Keratinocyte (primary cell): ENCODE results near the gene MSANTD2. TPM values are rescaled to one million over a fixed set of nuclear protein-coding genes. Genes with fewer than 3 reads are reported as not detected.

Experiments used
- DNase-seq: peaks from one replicate; pipeline ENCODE4 v3.0.0-alpha.2; 2011; ENCODE audit warnings: low read depth, missing footprints, low spot score
- FAIRE-seq: peaks from 2 replicates; lab custom pipeline; 2011; peaks lifted over from hg19 to GRCh38; lab: Jason Lieb, UNC
- H2AFZ ChIP-seq: 2 replicates; pipeline ENCODE4 v1.6.0; 2012; ENCODE audit warnings: low read length, control low read depth, inconsistent platforms; ENCODE audit not compliant: control insufficient read depth
- H3K27ac ChIP-seq: 2 replicates; pipeline ENCODE4 v1.5.1; 2011; ENCODE audit warnings: low read length; ENCODE audit not compliant: control insufficient read depth, insufficient read depth
- H3K27me3 ChIP-seq: 3 replicates; pipeline ENCODE4 v1.6.0; 2011; ENCODE audit warnings: low read length; ENCODE audit not compliant: control insufficient read depth, insufficient read depth; ENCODE audit errors: extremely low read depth
- H3K36me3 ChIP-seq, 2 experiments: 2 replicates in 1 of 2; 3 replicates in 1 of 2; pipeline ENCODE4 v1.5.1; 2011; ENCODE audit warnings: low read length in 2 of 2, mild to moderate bottlenecking in 1 of 2; ENCODE audit not compliant: control insufficient read depth in 2 of 2, insufficient read depth in 2 of 2; ENCODE audit errors: extremely low read depth in 1 of 2
- H3K4me1 ChIP-seq: 3 replicates; pipeline ENCODE4 v1.5.1; 2011; ENCODE audit warnings: low read length; ENCODE audit not compliant: control insufficient read depth, insufficient read depth; ENCODE audit errors: extremely low read depth
- H3K4me2 ChIP-seq: 3 replicates; pipeline ENCODE4 v1.6.0; 2011; ENCODE audit warnings: low read depth, low read length; ENCODE audit not compliant: control insufficient read depth, insufficient read depth; ENCODE audit errors: extremely low read depth
- H3K4me3 ChIP-seq, 3 experiments: fragments of 200-600 bp in 1 of 3; sonication (generic) in 1 of 3; 2 replicates in 2 of 3; 3 replicates in 1 of 3; pipeline ENCODE4 v1.5.1; 2011 to 2016; ENCODE audit warnings: low read length in 3 of 3, mild to moderate bottlenecking in 3 of 3, control low read depth in 2 of 3, inconsistent platforms in 1 of 3, low read depth in 1 of 3, mixed read lengths in 1 of 3, mixed run types in 1 of 3, moderate library complexity in 1 of 3; ENCODE audit not compliant: control insufficient read depth in 2 of 3, insufficient read depth in 2 of 3; ENCODE audit errors: extremely low read depth in 1 of 3
- H3K79me2 ChIP-seq: 2 replicates; pipeline ENCODE4 v1.6.0; 2012; ENCODE audit warnings: low read length; ENCODE audit not compliant: control insufficient read depth, insufficient read depth
- H3K9ac ChIP-seq: 3 replicates; pipeline ENCODE4 v1.6.0; 2011; ENCODE audit warnings: low read length; ENCODE audit not compliant: control insufficient read depth, insufficient read depth; ENCODE audit errors: extremely low read depth
- H3K9me1 ChIP-seq: 3 replicates; pipeline ENCODE4 v1.6.0; 2011; ENCODE audit warnings: low read length; ENCODE audit not compliant: control insufficient read depth, insufficient read depth; ENCODE audit errors: extremely low read depth
- H3K9me3 ChIP-seq: 2 replicates; pipeline ENCODE4 v1.5.1; 2012; ENCODE audit warnings: low read depth, low read length; ENCODE audit not compliant: control insufficient read depth
- H4K20me1 ChIP-seq: 3 replicates; pipeline ENCODE4 v1.6.0; 2011; ENCODE audit warnings: low read length; ENCODE audit not compliant: control insufficient read depth, insufficient read depth; ENCODE audit errors: extremely low read depth
- EZH2 ChIP-seq: IDR thresholded peaks from one replicate; pipeline ENCODE4 v1.6.1; 2012; ENCODE audit warnings: inconsistent platforms, mild to moderate bottlenecking, low read length, moderate library complexity
- dilution Hi-C: fragments of 300-500 bp; cut with MboI; formaldehyde crosslinking; loops from one replicate; pipeline ENCODE4 v1.7.0; 2020; ENCODE audit warnings: low sequenced_read_pairs; ENCODE audit not compliant: extremely low pct_ligation_motif_present
- polyA plus RNA-seq, 5 experiments: library from polyadenylated mRNA; depleted of rRNA in 3 of 5; stranded (reverse) in 3 of 5; stranded (forward) in 1 of 5; unstranded in 1 of 5; fragments of >200 nt; gene quantifications; 1 replicate in 1 of 5; 2 replicates in 3 of 5; 3 replicates in 1 of 5; pipeline versions ENCODE4 v1.2.1 to v1.2.3, GENCODE V29; 2011 to 2012; ENCODE audit warnings: missing spikeins in 2 of 5, low read depth in 1 of 5, low replicate concordance in 1 of 5
- TF ChIP-seq, protein P1 (sequence below), 3 experiments: IDR thresholded peaks in 1 of 3; conservative IDR thresholded peaks in 1 of 3; optimal IDR thresholded peaks in 1 of 3; 2 replicates in 2 of 3; 3 replicates in 1 of 3; pipeline versions ENCODE3 to v1.5.1; 2011; ENCODE audit warnings: low read length in 3 of 3, mild to moderate bottlenecking in 3 of 3, moderate library complexity in 2 of 3, control low read depth in 1 of 3, inconsistent platforms in 1 of 3; ENCODE audit not compliant: insufficient read depth in 2 of 3; ENCODE audit errors: extremely low read depth in 1 of 3

MSANTD2 gene
- polyA plus RNA-seq, 1 donor (not counting 4 experiments of a cell fraction or from before 2014, with no cell fraction given): 6.6 TPM

DNA sequence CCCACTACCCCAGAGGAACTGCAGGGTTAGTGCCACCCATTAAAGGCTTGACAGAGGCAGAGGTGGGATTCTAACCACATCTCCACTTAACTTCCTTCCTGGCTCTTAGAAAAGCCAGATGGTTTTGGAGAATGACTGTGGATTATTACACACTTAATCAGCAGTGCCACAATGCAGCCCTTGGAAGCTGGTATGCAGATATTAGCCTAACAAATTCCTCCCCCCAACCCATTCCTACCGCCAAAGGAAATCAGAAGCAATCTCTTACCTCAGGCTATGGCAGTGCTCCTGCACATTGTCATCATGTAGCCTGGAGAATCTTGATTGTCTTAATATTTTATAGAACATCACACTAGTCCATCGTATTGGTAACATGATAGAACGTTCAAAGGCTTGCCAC is 83.6 kb downstream of the MSANTD2 start:
- Histone ChIP-seq H4K20me1 (no peaks in the 10 kb centered on the region), H3K9me1 (no peaks in the 10 kb centered on the region), H2AFZ (peak overlapping the region; percentile 4), H3K27ac (peak overlapping the region; percentile 20), H3K79me2 (no peaks in the 10 kb centered on the region), H3K9me3 (no peaks in the 10 kb centered on the region), H3K4me3 (peak overlapping the region in 1 of 3 experiments; percentile 38), H3K27me3 (peaks cover 26% of the 10 kb centered on the region), H3K36me3 (no peaks in the 10 kb centered on the region), H3K4me2 (peak overlapping the region; percentile 97), H3K4me1 (peaks cover 32% of the 10 kb centered on the region), H3K9ac (no peak overlapping the region)
- DNase-seq (peak; percentile 45), FAIRE-seq (peak; percentile 96)
- TF ChIP-seq, protein P1, sequence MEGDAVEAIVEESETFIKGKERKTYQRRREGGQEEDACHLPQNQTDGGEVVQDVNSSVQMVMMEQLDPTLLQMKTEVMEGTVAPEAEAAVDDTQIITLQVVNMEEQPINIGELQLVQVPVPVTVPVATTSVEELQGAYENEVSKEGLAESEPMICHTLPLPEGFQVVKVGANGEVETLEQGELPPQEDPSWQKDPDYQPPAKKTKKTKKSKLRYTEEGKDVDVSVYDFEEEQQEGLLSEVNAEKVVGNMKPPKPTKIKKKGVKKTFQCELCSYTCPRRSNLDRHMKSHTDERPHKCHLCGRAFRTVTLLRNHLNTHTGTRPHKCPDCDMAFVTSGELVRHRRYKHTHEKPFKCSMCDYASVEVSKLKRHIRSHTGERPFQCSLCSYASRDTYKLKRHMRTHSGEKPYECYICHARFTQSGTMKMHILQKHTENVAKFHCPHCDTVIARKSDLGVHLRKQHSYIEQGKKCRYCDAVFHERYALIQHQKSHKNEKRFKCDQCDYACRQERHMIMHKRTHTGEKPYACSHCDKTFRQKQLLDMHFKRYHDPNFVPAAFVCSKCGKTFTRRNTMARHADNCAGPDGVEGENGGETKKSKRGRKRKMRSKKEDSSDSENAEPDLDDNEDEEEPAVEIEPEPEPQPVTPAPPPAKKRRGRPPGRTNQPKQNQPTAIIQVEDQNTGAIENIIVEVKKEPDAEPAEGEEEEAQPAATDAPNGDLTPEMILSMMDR (optimal IDR thresholded peaks at IDR 0.05 in 1 of 3, IDR thresholded peaks at IDR 0.05 in 1 of 3, conservative IDR thresholded peaks at IDR 0.05 in 1 of 3; ENCODE audit: extremely low read depth in 1 of 3, insufficient read depth in 2 of 3, low read length in 3 of 3): no peak
- no peak for TF ChIP-seq EZH2
- dilution Hi-C loops: no loop called here

Other genes starting within 250 kb of the MSANTD2 start
- not detected in 3 replicates for gene OR8A1, start 230.4 kb downstream of the MSANTD2 start, polyA plus RNA-seq
- not detected in 3 replicates for gene PANX3, start 189.0 kb downstream of the MSANTD2 start, polyA plus RNA-seq
- gene TBRG1, start 177.5 kb downstream of the MSANTD2 start, polyA plus RNA-seq: 28.5 to 40.2 TPM (median 32.6 TPM) in 3 replicates
- 16.2 to 44.7 TPM (median 26.6 TPM) in 3 replicates for gene SIAE, start 126.7 kb downstream of the MSANTD2 start, polyA plus RNA-seq
- gene SPA17, start 126.5 kb downstream of the MSANTD2 start, polyA plus RNA-seq: 10.0 to 19.5 TPM (median 16.8 TPM) in 3 replicates
- 0.37 to 3.3 TPM (median 0.97 TPM) in 3 replicates for gene NRGN, start 60.5 kb downstream of the MSANTD2 start, polyA plus RNA-seq
- 0.08 TPM in 1 of 3 replicates, not detected in the others for gene VSIG2, start 48.2 kb downstream of the MSANTD2 start, polyA plus RNA-seq
- 0.04 TPM in 2 of 3 replicates, not detected in the other for gene ESAM, start 38.1 kb downstream of the MSANTD2 start, polyA plus RNA-seq
- gene ROBO3, start 65.0 kb upstream of the MSANTD2 start, polyA plus RNA-seq: 13.6 to 19.2 TPM (median 17.0 TPM) in 3 replicates
- gene ROBO4, start 97.5 kb upstream of the MSANTD2 start, polyA plus RNA-seq: 0.94 to 2.3 TPM (median 0.98 TPM) in 3 replicates
- gene HEPN1, start 118.8 kb upstream of the MSANTD2 start, polyA plus RNA-seq: not detected in 3 replicates
- not detected in 3 replicates for gene HEPACAM, start 135.6 kb upstream of the MSANTD2 start, polyA plus RNA-seq
- 0.77 to 2.0 TPM (median 1.4 TPM) in 3 replicates for gene CCDC15, start 153.8 kb upstream of the MSANTD2 start, polyA plus RNA-seq